ENCODE measurements around the gene COL11A1. TPM values are rescaled to one million over a fixed set of nuclear protein-coding genes. Genes with fewer than 3 reads are reported as not detected.
"Not testable (repeated sequence)": the region's sequence is repeated elsewhere in the genome, so short reads cannot be mapped to it uniquely, and the experiment has no call there.

The COL11A1 gene
- polyA plus RNA-seq, 3 donors = 4.0 to 6.5 (median 4.7) TPM

- DNase-seq = no peak
Measured at GRCh38 chr1:103087256-103087655, 21.1 kb downstream of the COL11A1 start.

DNA sequence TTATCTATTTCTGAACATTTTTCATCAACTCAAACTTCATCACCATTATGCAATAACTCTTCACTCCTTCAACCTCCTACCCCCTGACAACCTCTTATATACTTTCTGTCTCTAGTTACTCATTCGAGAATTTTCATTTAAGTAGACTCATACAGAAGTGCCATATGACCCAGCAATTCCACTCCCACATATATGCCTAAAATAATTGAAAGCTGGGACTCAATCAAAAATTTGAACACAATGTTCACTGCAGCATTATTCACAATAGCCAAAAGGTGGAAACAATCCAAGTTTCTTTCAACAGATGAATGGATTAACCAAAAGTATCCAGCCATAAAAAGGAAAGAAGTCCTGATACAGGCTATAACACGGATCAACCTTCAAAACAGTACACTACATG, 24.1 kb downstream of the COL11A1 start:
- DNase-seq = no peak

GRCh38 chr1:103075316-103076000, 32.9 kb downstream of the COL11A1 start:
- no peak for DNase-seq

DNA sequence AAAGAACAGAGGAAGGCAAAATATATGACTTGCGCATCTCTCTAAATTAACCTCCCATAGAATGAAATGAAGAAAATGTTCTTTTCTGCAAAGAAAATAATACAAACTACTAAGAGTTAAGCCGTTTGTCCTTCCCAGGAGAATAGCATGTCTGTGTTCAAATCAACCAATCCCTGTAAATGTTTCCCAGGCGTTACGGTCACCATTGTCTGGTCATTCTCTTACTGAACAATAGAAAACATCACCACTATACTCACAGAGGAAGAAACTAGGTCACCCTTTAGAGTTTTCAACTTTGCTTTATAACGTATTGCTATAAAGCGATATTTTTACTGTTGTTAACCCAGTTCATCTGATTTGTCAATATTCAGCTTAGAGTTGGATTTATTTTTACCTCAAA, 34.1 kb downstream of the COL11A1 start:
- DNase-seq = no peak

DNA sequence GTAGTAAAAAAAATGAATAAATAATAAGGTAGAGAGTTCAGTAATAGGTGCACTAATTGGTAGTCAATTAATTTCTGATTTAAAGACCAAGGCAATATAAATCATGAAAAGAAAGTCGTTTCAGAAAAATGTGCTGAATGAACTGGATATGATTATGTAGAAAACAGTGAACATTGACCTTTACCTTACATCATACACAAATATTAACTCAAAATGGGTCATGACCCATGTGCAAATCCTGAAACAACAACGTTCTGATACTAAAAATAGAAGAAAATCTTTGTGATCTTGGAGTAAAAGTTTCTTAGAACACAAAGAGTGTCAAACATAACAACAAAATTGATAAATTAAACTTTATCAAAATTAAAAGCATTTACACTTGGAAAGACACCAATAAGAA, 39.1 kb downstream of the COL11A1 start:
- no peak for DNase-seq

DNA sequence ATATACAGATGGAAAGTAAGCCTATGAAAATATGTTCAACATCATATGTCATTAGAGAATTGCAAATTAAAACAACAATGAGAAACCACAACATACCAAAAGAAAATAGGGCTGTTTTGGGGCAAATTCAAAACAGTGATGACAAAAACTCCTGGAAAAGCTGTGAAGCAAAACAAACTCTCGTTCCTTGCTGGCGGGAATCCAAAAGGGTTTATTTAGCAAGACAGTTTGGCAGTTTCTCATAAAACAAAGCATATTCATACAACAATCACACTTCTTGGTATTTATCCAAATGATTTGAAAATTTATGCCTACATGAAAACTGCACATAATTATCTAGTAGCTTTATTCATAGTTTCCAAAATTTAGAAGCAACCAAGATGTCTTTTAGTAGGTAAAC, 44.4 kb downstream of the COL11A1 start:
- no peak for DNase-seq

- no peak for DNase-seq
Measured at GRCh38 chr1:103058391-103058790, 49.9 kb downstream of the COL11A1 start.

DNA sequence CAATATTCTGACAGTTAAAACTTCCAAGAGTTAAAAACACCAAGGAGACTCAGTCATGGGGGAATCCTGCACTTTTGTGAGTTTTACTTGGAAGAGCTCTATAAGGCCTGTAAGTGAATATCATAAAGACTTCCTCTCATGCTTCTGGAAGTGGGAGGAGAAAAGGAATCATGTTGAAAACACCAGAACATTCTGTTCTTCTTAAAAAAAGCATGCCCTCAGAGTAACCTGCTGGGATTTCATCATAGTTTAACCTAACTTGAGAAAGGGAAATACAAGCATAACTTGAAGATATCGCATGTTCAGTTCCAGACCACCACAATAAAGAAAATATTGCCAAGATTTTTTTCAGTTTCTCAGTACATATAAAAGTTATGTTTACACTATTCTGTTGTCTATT, 51.9 kb downstream of the COL11A1 start:
- DNase-seq = no peak

- DNase-seq = not testable (repeated sequence)
Measured at GRCh38 chr1:103028110-103028509, 80.2 kb downstream of the COL11A1 start.

GRCh38 chr1:103025858-103026409, 82.4 kb downstream of the COL11A1 start:
- DNase-seq = no peak

- DNase-seq = no peak
Measured at GRCh38 chr1:103024051-103024450, 84.3 kb downstream of the COL11A1 start.

DNA sequence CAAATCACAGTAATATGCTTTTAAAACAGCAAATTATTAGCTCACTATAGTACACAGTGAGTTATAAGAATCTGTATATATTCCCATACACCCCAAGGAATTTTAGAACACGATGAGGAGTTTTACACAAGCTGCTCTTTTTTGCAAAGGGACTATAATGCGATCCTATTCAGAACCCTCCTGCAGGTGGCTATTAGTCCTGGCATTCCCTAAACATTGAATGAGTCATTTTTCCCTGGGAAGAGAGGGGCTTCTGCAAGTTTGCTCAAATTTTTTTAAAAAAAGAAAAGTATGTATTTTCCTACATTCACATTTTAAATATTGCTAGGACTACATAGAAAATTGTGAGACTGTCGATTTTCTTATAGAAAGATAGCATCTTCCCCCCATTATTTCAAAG, 106.3 kb downstream of the COL11A1 start:
- DNase-seq = no peak

DNA sequence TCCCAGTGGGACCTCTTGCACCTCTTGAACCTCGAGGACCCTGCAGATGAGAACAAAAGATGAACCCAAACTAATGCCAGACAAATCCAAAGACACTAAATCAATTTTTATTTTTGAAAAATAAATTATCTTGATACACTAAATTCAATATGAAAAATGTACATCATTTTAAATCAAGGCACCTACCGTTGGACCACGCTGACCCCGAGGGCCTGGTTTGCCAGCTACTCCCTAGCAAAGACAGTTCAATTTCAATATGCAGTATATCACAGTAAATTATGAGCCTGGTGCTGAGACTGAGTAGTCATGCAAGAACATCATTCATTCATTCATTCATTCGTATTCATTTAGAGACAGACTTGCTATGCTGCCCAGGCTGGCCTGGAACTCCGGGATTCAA, 129.4 kb downstream of the COL11A1 start:
- no peak for DNase-seq

DNA sequence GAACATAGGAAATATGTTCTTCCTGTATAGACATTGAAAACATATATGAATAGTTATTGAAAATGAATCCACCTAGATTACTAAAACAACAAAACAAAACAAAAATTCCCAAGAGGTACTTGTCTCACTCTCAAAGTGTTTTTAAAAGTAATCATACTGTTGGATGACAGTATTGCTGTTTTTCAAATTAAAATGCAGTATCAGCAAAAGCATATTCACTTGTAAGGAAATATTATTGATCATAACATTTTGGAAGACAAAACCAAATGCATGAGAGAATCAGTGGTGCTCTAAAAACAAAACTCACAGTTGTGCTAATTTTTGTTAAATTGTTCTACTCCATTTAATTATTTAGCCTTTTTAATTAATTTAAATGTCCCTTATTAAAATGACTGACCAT, 131.0 kb downstream of the COL11A1 start:
- no peak for DNase-seq

GRCh38 chr1:102970496-102971078, 137.7 kb downstream of the COL11A1 start:
- DNase-seq = peak; percentile 45

- DNase-seq = no peak
Measured at GRCh38 chr1:102967786-102968185, 140.5 kb downstream of the COL11A1 start.

DNA sequence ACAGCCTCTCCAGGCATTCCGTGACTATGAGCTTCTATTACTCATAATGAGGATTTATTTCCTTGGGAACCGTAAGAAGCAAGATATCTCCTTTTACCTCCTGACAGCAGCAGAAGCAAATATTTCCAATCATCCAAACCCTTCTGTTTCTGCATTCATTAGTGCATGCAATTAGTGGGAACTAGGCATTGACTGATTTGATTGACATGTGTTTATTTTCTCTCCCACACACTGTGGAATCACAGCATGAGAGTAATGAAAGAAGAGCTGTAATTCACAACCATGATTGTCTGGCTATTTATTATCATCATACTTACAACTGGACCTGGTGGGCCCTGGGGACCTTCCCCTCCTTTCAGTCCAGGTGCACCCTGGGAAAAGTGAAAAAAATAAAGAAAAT, 146.8 kb downstream of the COL11A1 start:
- no peak for DNase-seq

GRCh38 chr1:102954576-102954975, 153.7 kb downstream of the COL11A1 start:
- no peak for DNase-seq

DNA sequence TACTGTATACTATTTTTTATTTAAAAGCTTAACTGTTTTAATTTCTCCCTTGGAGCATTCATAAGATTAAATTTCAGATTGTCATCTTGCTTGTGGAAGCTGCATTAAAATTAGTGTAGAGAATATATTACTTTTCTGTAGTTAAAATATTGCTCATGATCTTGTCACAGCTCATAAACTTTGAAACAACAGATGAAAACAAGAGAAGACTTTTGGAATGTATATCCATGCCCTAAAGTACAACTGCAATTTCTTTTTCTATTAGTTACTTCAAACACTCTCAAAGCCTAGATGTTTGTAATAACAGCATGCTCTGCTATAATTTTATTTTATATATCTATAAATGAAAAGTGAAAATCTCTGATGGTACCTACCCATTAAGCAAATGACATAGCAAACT, 155.9 kb downstream of the COL11A1 start:
- DNase-seq = no peak

DNA sequence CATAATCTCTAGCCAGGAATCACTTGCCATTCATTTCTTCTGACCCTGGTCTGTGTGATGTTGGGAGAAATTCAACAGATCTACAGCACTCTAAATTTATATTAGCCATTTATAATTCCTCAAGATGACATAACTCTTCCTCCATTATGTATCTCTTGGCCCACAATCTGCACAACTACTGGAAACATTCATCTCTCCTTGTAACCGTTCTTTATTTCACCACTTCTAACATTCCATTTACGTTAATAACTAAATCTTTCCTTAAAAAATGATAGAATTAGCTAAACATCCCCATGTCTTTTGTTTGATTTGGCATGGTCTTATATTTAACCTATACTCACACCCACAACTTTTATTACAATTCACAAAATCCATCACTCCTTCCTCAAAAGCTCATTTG, 166.0 kb downstream of the COL11A1 start:
- DNase-seq = no peak

GRCh38 chr1:102941366-102941947, 166.9 kb downstream of the COL11A1 start:
- no peak for DNase-seq

- no peak for DNase-seq
Measured at GRCh38 chr1:102937401-102937800, 170.9 kb downstream of the COL11A1 start.

- DNase-seq = not testable (repeated sequence)
Measured at GRCh38 chr1:102933362-102933761, 175.0 kb downstream of the COL11A1 start.

Measured in renal pelvis (tissue), 4 donors.